Lower leg skin (tissue), 4 donors: Measurements from ENCODE around the gene DMTF1. TPM values are rescaled to one million over a fixed set of nuclear protein-coding genes. Genes with fewer than 3 reads are reported as not detected.
"Not testable (repeated sequence)": the region's sequence is repeated elsewhere in the genome, so short reads cannot be mapped to it uniquely, and the experiment has no call there.

Experiments used
- DNase-seq, 2 donors: peaks; one replicate each; pipeline ENCODE4 v3.0.0-alpha.2; 2019; ENCODE audit warnings: low spot score in 2 of 2
- H3K4me3 ChIP-seq: fragments of 200-600 bp; sonication (generic); 2 replicates; pipeline ENCODE4 v1.5.1; 2017; ENCODE audit warnings: mild to moderate bottlenecking, low read depth; ENCODE audit not compliant: poor library complexity, severe bottlenecking
- POLR2A ChIP-seq, 2 donors: fragments of 450-650 bp; IDR thresholded peaks; one replicate each; pipeline ENCODE4 v1.6.1; 2016 to 2017; ENCODE audit warnings: antibody characterized with exemption in 2 of 2, mild to moderate bottlenecking in 1 of 2, moderate library complexity in 1 of 2
- WGBS, 2 donors: methylation state at CpG; one replicate each; pipeline ENCODE4 v1.1.5; 2018; 5-methylcytosine and 5-hydroxymethylcytosine counted together
- intact Hi-C: fragments of 100-400 bp; cut with DNase I; formaldehyde crosslinking; loops from one replicate; pipeline ENCODE4 v1.15.0; 2023; ENCODE audit warnings: low total_unique reads
- total RNA-seq, 4 donors: library from RNA; depleted of rRNA; stranded (reverse); fragments of >200 nt; gene quantifications; one replicate each; pipeline ENCODE4 v1.1.0, GENCODE V29; 2016
- TF ChIP-seq, protein P1 (sequence below), 3 donors: fragments of 450-650 bp; IDR thresholded peaks; one replicate each; pipeline ENCODE4 v1.5.1; 2016; ENCODE audit warnings: antibody characterized with exemption in 3 of 3, mild to moderate bottlenecking in 3 of 3, moderate library complexity in 2 of 3

The DMTF1 gene
- total RNA-seq, 4 donors from 2014 or later, result 35.2 to 68.9 (median 44.9) TPM

DNA sequence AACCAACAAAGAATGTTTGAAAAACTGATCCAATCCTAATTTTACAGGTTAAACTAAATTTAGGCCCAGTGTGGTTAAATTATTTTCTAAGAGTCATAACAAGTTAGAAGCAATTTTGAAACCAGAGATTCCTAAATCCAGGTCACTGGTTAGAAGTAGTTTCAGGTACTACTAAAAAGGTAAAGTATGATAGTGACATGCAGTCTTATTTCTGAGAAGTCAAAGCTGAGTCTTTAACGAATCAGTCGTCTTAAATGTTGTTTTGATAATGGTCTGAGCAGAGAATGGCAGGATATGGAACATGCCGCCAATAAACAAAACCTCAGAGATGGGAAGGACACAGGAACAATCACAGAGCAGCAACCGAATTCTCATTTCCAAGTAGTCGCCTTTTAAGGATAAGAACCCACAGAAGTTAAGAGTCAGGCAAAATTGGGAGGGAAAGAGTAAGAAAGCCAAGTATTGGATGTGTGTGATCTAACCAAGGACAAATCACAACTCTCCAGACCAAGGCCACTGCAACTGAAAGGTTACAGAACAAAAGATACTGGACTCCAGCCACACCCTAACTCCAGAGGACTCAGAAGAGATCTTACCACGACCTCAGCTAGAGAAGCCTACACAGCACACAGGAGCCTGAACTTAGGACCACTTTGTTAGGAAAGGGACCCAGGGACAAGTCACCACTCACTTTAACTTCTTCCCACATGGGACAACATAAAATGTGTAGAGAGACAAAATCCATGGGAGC, 47.6 kb downstream of the DMTF1 start:
- TF ChIP-seq, protein P1, sequence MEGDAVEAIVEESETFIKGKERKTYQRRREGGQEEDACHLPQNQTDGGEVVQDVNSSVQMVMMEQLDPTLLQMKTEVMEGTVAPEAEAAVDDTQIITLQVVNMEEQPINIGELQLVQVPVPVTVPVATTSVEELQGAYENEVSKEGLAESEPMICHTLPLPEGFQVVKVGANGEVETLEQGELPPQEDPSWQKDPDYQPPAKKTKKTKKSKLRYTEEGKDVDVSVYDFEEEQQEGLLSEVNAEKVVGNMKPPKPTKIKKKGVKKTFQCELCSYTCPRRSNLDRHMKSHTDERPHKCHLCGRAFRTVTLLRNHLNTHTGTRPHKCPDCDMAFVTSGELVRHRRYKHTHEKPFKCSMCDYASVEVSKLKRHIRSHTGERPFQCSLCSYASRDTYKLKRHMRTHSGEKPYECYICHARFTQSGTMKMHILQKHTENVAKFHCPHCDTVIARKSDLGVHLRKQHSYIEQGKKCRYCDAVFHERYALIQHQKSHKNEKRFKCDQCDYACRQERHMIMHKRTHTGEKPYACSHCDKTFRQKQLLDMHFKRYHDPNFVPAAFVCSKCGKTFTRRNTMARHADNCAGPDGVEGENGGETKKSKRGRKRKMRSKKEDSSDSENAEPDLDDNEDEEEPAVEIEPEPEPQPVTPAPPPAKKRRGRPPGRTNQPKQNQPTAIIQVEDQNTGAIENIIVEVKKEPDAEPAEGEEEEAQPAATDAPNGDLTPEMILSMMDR (IDR thresholded peaks at IDR 0.05), result no peak
- intact Hi-C loops, result no loop called here
- no peak for DNase-seq
- WGBS, 2 donors, result 81 to 89% methylated on average over 6 of the region's 6 CpGs
- no peak overlapping the region for H3K4me3 ChIP-seq

DNA sequence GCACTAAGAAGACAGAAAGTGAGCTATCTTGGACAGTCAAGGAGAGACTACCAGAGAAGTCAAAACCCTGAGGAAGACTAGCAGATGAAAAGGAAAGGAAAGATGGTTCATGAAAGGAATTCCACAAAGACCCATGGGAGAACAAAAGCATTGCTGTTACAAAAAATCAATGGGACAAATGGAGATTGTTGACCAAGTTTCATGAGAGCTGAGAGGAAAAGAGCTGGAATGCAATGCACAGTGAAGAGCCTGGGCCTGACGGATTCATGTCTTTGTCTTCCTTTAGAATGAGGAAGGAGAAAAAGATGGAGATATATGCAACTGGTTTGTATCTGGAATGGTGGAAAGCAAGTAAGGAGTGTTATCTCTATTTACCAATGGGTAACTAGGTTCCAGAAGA, 50.0 kb downstream of the DMTF1 start:
- TF ChIP-seq POLR2A (IDR thresholded peaks at IDR 0.05), result no peak
- TF ChIP-seq, protein P1 (IDR thresholded peaks at IDR 0.05), result no peak
- DNase-seq, result no peak
- intact Hi-C loops, result no loop called here
- no peak overlapping the region for H3K4me3 ChIP-seq
- WGBS, 2 donors, result 93 to 97% methylated on average over 1 of the region's 1 CpG

DNA sequence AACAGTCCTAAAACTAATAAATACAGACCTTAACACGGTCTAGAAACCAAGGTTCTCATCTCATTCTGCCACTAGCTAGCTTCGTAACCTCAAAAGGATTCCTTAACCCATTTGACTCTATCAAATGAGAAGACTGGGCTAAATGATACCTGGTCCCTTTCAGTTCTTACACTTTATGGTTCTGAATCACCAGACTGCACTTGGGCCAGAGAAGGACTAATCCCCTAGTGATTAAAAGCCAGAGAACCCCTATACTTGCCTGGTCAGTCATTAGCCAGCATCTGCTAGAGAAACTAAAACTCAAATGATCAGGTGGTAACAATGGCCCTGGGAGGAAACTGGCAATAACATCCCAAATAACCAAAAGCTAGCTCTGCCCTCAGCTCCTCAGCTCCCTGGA, 50.5 kb downstream of the DMTF1 start:
- DNase-seq, result no peak
- TF ChIP-seq, protein P1 (IDR thresholded peaks at IDR 0.05), result no peak
- no peak for TF ChIP-seq POLR2A (IDR thresholded peaks at IDR 0.05)
- H3K4me3 ChIP-seq, result no peak overlapping the region
- WGBS, 2 donors, result 98 to 100% methylated on average over 2 of the region's 2 CpGs
- intact Hi-C loops, result no loop called here

DNA sequence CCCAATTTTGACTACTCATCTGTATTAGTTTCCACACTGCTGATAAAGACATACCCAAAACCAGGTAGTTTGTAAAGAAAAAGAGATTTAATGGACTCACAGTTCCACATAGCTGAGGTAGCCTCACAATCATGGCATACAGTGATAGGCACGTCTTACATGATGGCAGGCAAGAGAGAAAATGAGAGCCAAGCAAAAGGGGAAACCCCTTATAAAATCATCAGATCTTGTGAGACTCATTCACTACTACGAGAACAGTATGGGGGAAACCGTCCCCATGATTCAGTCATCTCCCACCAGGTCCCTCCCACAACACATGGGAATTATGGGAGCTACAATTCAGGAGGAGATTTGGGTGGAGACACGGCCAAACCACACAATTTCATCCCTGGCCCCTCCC, 51.7 kb downstream of the DMTF1 start:
- DNase-seq, H3K4me3 ChIP-seq, intact Hi-C loops: not testable (repeated sequence)
- WGBS, 2 donors, result 82 to 83% methylated on average over 4 of the region's 4 CpGs

DNA sequence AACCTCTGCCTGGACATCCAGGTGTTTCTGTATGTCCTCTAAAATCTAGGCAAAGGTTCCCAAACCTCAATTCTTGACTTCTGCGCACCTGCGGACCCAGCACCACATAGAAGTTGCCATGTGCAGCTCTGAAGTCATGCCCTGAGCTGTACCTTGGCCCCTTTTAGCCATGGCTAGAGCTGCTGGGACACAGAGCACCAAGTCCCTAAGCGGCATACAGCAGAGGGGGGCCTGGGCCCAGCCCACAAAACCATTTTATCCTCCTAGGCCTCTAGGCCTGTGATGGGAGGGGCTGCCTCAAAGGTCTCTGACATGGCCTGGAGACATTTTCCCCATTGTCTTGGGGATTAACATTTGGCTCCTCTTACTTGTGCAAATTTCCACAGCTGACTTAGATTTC, 52.7 kb downstream of the DMTF1 start:
- H3K4me3 ChIP-seq, result no peak overlapping the region
- no peak for DNase-seq
- TF ChIP-seq POLR2A (IDR thresholded peaks at IDR 0.05), result no peak
- TF ChIP-seq, protein P1 (IDR thresholded peaks at IDR 0.05), result no peak
- intact Hi-C loops, result no loop called here
- WGBS, 2 donors, result 65 to 78% methylated on average over 3 of the region's 3 CpGs

DNA sequence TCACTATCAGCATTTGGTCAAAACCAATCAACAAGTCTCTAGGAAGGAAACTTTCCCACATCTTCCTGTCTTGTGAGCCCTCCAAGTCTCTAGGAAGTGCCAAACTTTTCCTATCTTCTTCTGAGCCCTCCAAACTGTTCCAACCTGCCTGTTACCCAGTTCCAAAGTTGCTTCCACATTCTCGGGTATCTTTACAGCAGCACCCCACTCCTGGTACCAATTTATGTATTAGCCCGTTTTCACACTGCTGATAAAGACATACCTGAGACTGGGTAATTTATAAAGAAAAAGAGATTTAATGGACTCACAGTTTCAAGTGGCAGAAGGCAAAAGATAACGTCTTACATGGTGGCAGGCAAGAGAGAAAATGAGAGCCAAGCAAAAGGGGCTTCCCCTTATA, 53.4 kb downstream of the DMTF1 start:
- intact Hi-C loops, DNase-seq, H3K4me3 ChIP-seq: not testable (repeated sequence)
- 98 to 99% methylated on average over 3 of the region's 3 CpGs for WGBS, 2 donors

DNA sequence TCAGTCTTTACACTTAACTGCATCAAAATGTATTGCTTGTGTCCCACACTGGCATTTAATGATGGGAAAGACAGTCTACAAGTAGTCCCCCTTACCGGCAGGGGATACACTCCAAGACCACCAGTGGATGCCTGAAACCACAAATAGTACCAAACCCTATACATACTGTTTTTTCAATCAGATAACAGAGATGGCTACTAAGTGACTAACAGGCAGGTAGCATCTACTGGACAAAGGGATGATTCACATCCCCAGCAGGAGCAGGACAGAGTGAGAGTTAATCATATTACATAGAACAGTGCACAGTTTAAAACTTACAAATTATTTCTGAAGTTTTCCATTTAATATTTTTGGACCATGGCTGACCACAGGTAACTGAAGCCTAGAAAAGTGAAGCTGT, 54.1 kb downstream of the DMTF1 start:
- no peak overlapping the region for H3K4me3 ChIP-seq
- no peak for DNase-seq
- 100% methylated on average over 1 of the region's 1 CpG for WGBS, 2 donors
- intact Hi-C loops, result no loop called here
- TF ChIP-seq, protein P1 (IDR thresholded peaks at IDR 0.05), result no peak
- TF ChIP-seq POLR2A (IDR thresholded peaks at IDR 0.05), result no peak
